ENCODE data around the gene ITGAD. TPM values are rescaled to one million over a fixed set of nuclear protein-coding genes. Genes with fewer than 3 reads are reported as not detected.

The ITGAD gene
- total and polyA plus RNA-seq, 2 of the 13 experiments (the other 11 are each of a cell fraction or from before 2014, with no cell fraction given) = not detected

GRCh38 chr16:31451681-31452351, 58.7 kb downstream of the ITGAD start (continued):
- TF ChIP-seq TIGD3 (CRISPR knock-in tag; IDR thresholded peaks at IDR 0.05; ENCODE audit: borderline replicate concordance) (no peak), ZMYM4 (CRISPR knock-in tag; IDR thresholded peaks at IDR 0.05) (peak; percentile 61), KLF9 (CRISPR knock-in tag; IDR thresholded peaks at IDR 0.05; ENCODE audit: low read depth) (no peak), KDM2A (CRISPR knock-in tag; IDR thresholded peaks at IDR 0.05; ENCODE audit: borderline replicate concordance, low read depth) (peak; percentile 73; the same call in 1 of the 2 replicates), MAFK (conservative IDR thresholded peaks at IDR 0.05 in 1 of 2, IDR thresholded peaks at IDR 0.05 in 1 of 2; ENCODE audit: low read length in 2 of 2) (no peak), PITX1 (CRISPR knock-in tag; IDR thresholded peaks at IDR 0.05) (no peak), PBX2 (CRISPR knock-in tag; IDR thresholded peaks at IDR 0.05) (no peak), ZGPAT (CRISPR knock-in tag; IDR thresholded peaks at IDR 0.05) (peak; percentile 64), CTCF (CRISPR knock-in tag; IDR thresholded peaks at IDR 0.05) (peak; percentile 76), NONO (IDR thresholded peaks at IDR 0.05) (no peak), NONO (CRISPR knock-in tag; conservative IDR thresholded peaks at IDR 0.05) (0 out of 2 replicates have a peak, but pooled peaks have one; percentile 33), CEBPG (CRISPR knock-in tag; IDR thresholded peaks at IDR 0.05) (no peak), KLF12 (CRISPR knock-in tag; IDR thresholded peaks at IDR 0.05; ENCODE audit: borderline replicate concordance) (no peak), ZNF138 (CRISPR knock-in tag; IDR thresholded peaks at IDR 0.05; ENCODE audit: low read depth) (no peak), ZBTB25 (CRISPR knock-in tag; IDR thresholded peaks at IDR 0.05) (0 out of 2 replicates have a peak, but pooled peaks have one; percentile 33), IRF9 (CRISPR knock-in tag; IDR thresholded peaks at IDR 0.05; ENCODE audit: borderline replicate concordance) (peak; percentile 35; the same call in 1 of the 2 replicates), ZNF792 (CRISPR knock-in tag; IDR thresholded peaks at IDR 0.05) (peak; percentile 72)

All from HepG2 (cell line).